Sigmoid colon (tissue), 7 donors: ENCODE measurements around the gene FRMD8. TPM values are rescaled to one million over a fixed set of nuclear protein-coding genes. Genes with fewer than 3 reads are reported as not detected.

Experiments
- DNase-seq: peaks from one replicate; pipeline ENCODE4 v3.0.0-alpha.2; 2019
- H3K27ac ChIP-seq, 4 donors: fragments of 200-600 bp; sonication (generic); one replicate each; pipeline ENCODE4 v1.5.1; 2016 to 2019; ENCODE audit warnings: mild to moderate bottlenecking in 1 of 4
- H3K27me3 ChIP-seq, 3 donors: fragments of 200-600 bp; sonication (generic); one replicate each; pipeline ENCODE4 v1.5.1; 2019; ENCODE audit warnings: mild to moderate bottlenecking in 1 of 3
- H3K36me3 ChIP-seq, 4 donors: fragments of 200-600 bp; sonication (generic); one replicate each; pipeline ENCODE4 v1.5.1; 2016 to 2019
- H3K4me1 ChIP-seq, 4 donors: fragments of 200-600 bp; sonication (generic); one replicate each; pipeline ENCODE4 v1.5.1; 2017 to 2019
- H3K4me3 ChIP-seq, 4 donors: fragments of 200-600 bp; sonication (generic); one replicate each; pipeline ENCODE4 v1.5.1; 2017 to 2019; ENCODE audit warnings: mild to moderate bottlenecking in 2 of 4, moderate library complexity in 1 of 4
- H3K9me3 ChIP-seq, 4 donors: fragments of 200-600 bp in 3 of 4; sonication (generic) in 3 of 4; one replicate each; pipeline versions ENCODE4 v1.5.1 to v1.6.1; 2013 to 2019
- EP300 ChIP-seq, 4 donors: sonication (generic); formaldehyde crosslinking; IDR thresholded peaks; one replicate each; pipeline ENCODE4 v1.6.1; 2017; ENCODE audit warnings: antibody characterized with exemption in 4 of 4
- POLR2A ChIP-seq, 2 donors: fragments of 450-650 bp; IDR thresholded peaks; one replicate each; pipeline ENCODE4 v1.6.1; 2016; ENCODE audit warnings: antibody characterized with exemption in 2 of 2, mild to moderate bottlenecking in 2 of 2, moderate library complexity in 2 of 2
- POLR2AphosphoS5 ChIP-seq, 4 donors: sonication (generic); formaldehyde crosslinking; IDR thresholded peaks; one replicate each; pipeline ENCODE4 v1.6.1; 2017; ENCODE audit warnings: antibody characterized with exemption in 4 of 4
- WGBS, 2 donors: extraction: QIAGEN DNeasy Blood & Tissue Kit; methylation state at CpG; one replicate each; pipeline ENCODE4 v1.1.7; 2013; 5-methylcytosine and 5-hydroxymethylcytosine counted together
- intact Hi-C: fragments of 100-400 bp; cut with DNase I; formaldehyde crosslinking; loops from one replicate; pipeline ENCODE4 v1.15.1; 2023
- polyA plus RNA-seq, 3 donors: library from polyadenylated mRNA; stranded (reverse); fragments of 200-250 nt; gene quantifications; one replicate each; pipeline ENCODE4 v1.2.3, GENCODE V29; 2013
- total RNA-seq, 4 donors: library from RNA; depleted of rRNA; stranded (reverse); fragments of >200 nt; gene quantifications; one replicate each; pipeline ENCODE4 v1.1.0, GENCODE V29; 2016
- TF ChIP-seq, protein P1 (sequence below), 4 experiments: fragments of 450-650 bp in 3 of 4; fragments of 200-600 bp in 1 of 4; IDR thresholded peaks; one replicate each; pipeline ENCODE4 v1.5.1; 2016 to 2019; ENCODE audit warnings: antibody characterized with exemption in 4 of 4, mild to moderate bottlenecking in 3 of 4, moderate library complexity in 2 of 4
- donor health status: healthy with polysubstance abuse.
- donor health status: Bipolar disorder and iron deficiency.
- donor health status: healthy.

FRMD8 gene
- total and polyA plus RNA-seq, 7 donors: 10.7 to 29.0 (median 21.6) TPM

DNA sequence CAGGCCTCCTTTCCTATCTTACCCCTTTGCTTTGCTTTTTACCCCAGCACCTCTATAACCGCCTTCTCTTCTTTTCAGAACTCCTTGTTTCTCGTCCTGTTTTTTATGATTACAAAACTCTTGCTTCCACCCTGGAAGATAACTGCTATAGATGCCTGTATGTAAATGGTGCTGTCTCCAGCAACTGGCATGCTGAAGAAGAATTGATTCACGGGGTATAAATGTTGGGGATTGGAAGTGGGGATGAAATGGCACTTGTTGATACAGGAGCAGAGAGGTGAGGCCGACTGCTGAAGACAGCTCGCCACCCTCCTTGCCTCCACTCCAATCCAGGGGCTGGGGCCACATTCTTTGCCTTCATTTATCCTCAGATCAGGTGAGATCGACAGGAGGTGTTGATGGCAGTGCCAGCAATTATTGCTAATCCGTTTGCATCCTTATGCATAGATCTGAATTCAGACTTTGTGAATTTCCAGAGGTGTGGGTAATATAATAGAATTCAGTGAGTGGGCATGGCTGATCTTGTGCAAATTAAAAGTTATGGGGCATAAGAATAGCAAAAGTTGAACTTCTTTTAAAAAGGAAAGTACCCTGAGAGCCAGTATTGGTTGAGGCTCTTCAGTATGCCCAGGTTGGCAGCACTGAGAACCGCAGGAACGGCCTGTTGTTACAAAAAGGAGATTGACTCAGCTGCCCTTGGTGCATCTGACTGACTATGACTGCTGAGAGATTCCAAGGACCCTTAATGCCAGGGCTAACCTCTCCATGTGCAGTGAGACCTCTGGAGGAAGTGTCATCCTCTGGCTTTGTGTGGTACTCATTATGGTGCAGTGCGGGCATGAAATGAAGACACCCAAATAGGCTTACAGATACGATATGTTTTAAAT lies 41.5 kb downstream of the FRMD8 start:
- no peak for TF ChIP-seq EP300 (IDR thresholded peaks at IDR 0.05)
- TF ChIP-seq POLR2A (IDR thresholded peaks at IDR 0.05): peak; percentile 6 to 44
- peak; percentile 35 to 83 (median 66) for TF ChIP-seq POLR2AphosphoS5 (IDR thresholded peaks at IDR 0.05)
- TF ChIP-seq, protein P1, sequence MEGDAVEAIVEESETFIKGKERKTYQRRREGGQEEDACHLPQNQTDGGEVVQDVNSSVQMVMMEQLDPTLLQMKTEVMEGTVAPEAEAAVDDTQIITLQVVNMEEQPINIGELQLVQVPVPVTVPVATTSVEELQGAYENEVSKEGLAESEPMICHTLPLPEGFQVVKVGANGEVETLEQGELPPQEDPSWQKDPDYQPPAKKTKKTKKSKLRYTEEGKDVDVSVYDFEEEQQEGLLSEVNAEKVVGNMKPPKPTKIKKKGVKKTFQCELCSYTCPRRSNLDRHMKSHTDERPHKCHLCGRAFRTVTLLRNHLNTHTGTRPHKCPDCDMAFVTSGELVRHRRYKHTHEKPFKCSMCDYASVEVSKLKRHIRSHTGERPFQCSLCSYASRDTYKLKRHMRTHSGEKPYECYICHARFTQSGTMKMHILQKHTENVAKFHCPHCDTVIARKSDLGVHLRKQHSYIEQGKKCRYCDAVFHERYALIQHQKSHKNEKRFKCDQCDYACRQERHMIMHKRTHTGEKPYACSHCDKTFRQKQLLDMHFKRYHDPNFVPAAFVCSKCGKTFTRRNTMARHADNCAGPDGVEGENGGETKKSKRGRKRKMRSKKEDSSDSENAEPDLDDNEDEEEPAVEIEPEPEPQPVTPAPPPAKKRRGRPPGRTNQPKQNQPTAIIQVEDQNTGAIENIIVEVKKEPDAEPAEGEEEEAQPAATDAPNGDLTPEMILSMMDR (IDR thresholded peaks at IDR 0.05): no peak
- WGBS, 2 donors: 24 to 47% methylated on average over 11 of the region's 11 CpGs
- H3K4me3 ChIP-seq: peak overlapping the region; percentile 74 to 88 (median 78)
- H3K27ac ChIP-seq: peak overlapping the region; percentile 97 to 100 (median 100)
- intact Hi-C loops: no loop called here
- H3K36me3 ChIP-seq: peaks cover 8 to 62% (median 30%) of the 10 kb centered on the region in 4 donors
- no peaks in the 10 kb centered on the region for H3K9me3 ChIP-seq
- H3K27me3 ChIP-seq: no peaks in the 10 kb centered on the region
- peaks cover 0 to 68% (median 64%) of the 10 kb centered on the region in 4 donors for H3K4me1 ChIP-seq
- peak; percentile 70 for DNase-seq

DNA sequence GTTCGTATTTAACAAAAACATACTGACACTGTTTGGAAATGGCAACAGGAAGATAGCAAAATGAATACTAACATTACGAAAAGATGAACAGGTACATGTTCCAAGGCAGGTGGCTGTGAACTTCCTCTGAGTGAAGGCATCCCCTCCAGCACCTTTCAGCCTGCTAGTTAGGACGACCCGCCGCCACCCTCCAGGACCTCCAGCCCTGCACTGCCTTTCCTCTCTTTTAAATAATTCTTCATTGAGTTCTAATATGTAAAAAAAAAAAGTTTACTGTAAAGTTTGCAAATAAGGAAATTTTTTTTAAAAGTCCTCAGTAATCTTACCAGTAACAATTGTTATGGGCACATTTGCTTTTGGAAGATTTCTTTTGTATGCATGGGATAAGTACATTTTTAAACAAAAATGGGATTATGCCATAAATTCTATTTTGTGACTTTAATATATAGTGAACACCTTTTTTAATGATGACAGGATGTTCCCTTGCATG lies 42.2 kb downstream of the FRMD8 start:
- H3K27me3 ChIP-seq: no peaks in the 10 kb centered on the region
- TF ChIP-seq EP300 (IDR thresholded peaks at IDR 0.05) (no peak), POLR2AphosphoS5 (IDR thresholded peaks at IDR 0.05) (peak; percentile 2 to 82 (median 48)), POLR2A (IDR thresholded peaks at IDR 0.05) (peak; percentile 0 to 7)
- peak; percentile 75 for DNase-seq
- H3K4me1 ChIP-seq: peaks cover 0 to 75% (median 71%) of the 10 kb centered on the region in 4 donors
- H3K9me3 ChIP-seq: no peaks in the 10 kb centered on the region
- intact Hi-C loops: no loop called here
- WGBS, 2 donors: 43 to 52% methylated on average over 5 of the region's 5 CpGs
- H3K4me3 ChIP-seq: peak overlapping the region; percentile 74 to 88 (median 78)
- peak overlapping the region; percentile 97 to 100 (median 100) for H3K27ac ChIP-seq
- H3K36me3 ChIP-seq: peaks cover 8 to 64% (median 30%) of the 10 kb centered on the region in 4 donors

DNA sequence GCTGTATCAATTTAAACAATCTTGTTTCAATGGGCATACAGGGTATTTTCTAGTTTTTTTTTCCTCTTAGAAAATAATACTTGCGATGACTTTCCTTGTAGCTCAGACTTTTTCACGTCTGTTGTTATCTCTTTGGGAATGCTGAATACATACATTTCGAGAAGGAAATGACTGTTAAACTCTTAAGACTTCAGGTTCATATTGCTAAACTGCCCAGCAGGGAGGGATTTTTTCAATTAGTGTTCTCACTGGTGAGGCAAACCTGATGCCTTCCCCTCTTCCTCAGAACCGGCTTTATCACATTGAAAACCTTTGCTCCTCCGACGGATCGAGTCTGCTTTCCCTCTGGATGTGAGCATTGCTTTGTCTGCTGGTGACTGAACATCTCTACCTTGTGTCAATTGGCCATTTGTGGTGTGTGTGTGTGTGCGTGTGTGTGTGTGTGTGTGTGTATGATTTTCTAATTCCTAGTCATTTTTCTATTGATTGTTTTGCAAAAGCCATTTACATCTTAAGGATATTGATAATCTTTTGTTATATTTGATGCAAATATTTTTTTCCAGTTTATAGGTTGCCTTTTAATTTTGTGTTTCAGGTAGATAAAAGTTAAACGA lies 42.7 kb downstream of the FRMD8 start:
- no peak for TF ChIP-seq EP300 (IDR thresholded peaks at IDR 0.05)
- TF ChIP-seq POLR2AphosphoS5 (IDR thresholded peaks at IDR 0.05): peak; percentile 52 to 79 (median 76)
- TF ChIP-seq, protein P1 (IDR thresholded peaks at IDR 0.05): no peak
- peak in 1 of 2 donors; percentile 61 for TF ChIP-seq POLR2A (IDR thresholded peaks at IDR 0.05)
- peak; percentile 69 for DNase-seq
- no peaks in the 10 kb centered on the region for H3K9me3 ChIP-seq
- no peaks in the 10 kb centered on the region for H3K27me3 ChIP-seq
- intact Hi-C loops: no loop called here
- 13 to 27% methylated on average over 9 of the region's 9 CpGs for WGBS, 2 donors
- peaks cover 11 to 64% (median 30%) of the 10 kb centered on the region in 4 donors for H3K36me3 ChIP-seq
- H3K27ac ChIP-seq: peak overlapping the region; percentile 97 to 100 (median 100)
- H3K4me1 ChIP-seq: peaks cover 0 to 80% (median 77%) of the 10 kb centered on the region in 4 donors
- peak overlapping the region; percentile 14 to 88 (median 75) for H3K4me3 ChIP-seq

DNA sequence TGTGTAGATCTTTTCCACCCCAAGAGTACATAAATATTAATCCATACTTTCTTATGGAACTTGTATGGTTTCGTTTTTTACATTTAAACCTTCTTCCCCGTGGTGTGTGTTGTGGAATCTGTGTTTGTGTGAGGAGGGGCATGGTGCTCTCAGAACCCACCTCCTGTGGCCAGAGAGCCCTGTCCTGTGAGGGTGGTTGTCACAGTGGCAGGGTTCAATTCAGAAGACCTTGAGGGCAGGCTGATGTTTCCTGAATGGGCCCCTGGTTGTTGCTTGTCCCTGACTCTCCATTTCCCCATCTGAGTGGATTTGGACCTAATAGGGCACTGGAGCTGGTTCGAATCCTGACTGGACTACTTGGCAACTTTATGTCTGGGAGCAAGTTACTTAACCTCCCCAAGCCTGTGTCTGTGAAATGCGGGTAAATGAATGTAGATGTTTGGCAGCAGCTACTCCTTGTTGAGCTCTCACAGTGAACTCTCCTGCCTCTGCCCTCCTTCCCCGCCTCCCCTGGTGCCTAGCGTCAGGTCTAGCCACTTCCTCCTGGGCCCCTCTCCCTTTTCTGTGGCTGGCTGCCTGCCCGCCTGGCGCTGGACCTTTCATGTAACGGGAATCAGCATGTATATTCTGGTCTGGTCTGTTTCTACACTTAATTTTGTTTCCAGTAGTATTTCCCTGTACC lies 43.4 kb downstream of the FRMD8 start:
- Histone ChIP-seq H3K27me3 (no peaks in the 10 kb centered on the region), H3K4me1 (peaks cover 0 to 87% (median 83%) of the 10 kb centered on the region in 4 donors), H3K4me3 (peak overlapping the region; percentile 8 to 88 (median 45)), H3K36me3 (peaks cover 15 to 64% (median 32%) of the 10 kb centered on the region in 4 donors), H3K9me3 (no peaks in the 10 kb centered on the region), H3K27ac (peak overlapping the region; percentile 97 to 100 (median 100))
- WGBS, 2 donors: 11 to 18% methylated on average over 9 of the region's 9 CpGs
- DNase-seq: peak; percentile 89
- intact Hi-C loops: no loop called here
- TF ChIP-seq POLR2A (IDR thresholded peaks at IDR 0.05) (peak in 1 of 2 donors; percentile 70), POLR2AphosphoS5 (IDR thresholded peaks at IDR 0.05) (peak; percentile 65 to 85 (median 82)), EP300 (IDR thresholded peaks at IDR 0.05) (no peak)
- TF ChIP-seq, protein P1 (IDR thresholded peaks at IDR 0.05): no peak
